Adipocyte (in vitro differentiated cells): Measurements from ENCODE around the gene ALPL.

Experiments used
- DNase-seq: peaks from one replicate; pipeline ENCODE4 v3.0.0-alpha.2; 2015; ENCODE audit warnings: low read depth
- H3K27me3 ChIP-seq: replicated peaks from 2 replicates; pipeline ENCODE4 v1.7.0; 2013; ENCODE audit warnings: mild to moderate bottlenecking, low read length, moderate library complexity; ENCODE audit not compliant: control insufficient read depth, insufficient read depth
- H3K36me3 ChIP-seq: 2 replicates; pipeline ENCODE4 v1.7.0; 2013; ENCODE audit warnings: low read length, mild to moderate bottlenecking, moderate library complexity; ENCODE audit not compliant: control insufficient read depth, insufficient read depth, severe bottlenecking
- H3K4me1 ChIP-seq: 2 replicates; pipeline ENCODE4 v1.7.0; 2013; ENCODE audit warnings: mild to moderate bottlenecking, low read length, moderate library complexity; ENCODE audit not compliant: control insufficient read depth, insufficient read depth
- H3K4me3 ChIP-seq: 2 replicates; pipeline ENCODE4 v1.7.0; 2013; ENCODE audit warnings: mild to moderate bottlenecking, low read length, moderate library complexity
- H3K9ac ChIP-seq: 2 replicates; pipeline ENCODE4 v1.7.0; 2013; ENCODE audit warnings: mild to moderate bottlenecking, low read length, moderate library complexity
- H3K9me3 ChIP-seq: 2 replicates; pipeline ENCODE4 v1.7.0; 2013; ENCODE audit warnings: mild to moderate bottlenecking, low read length, moderate library complexity; ENCODE audit not compliant: control insufficient read depth

The ALPL gene

GRCh38 chr1:21585037-21585436 is 75.8 kb downstream of the ALPL start:
- H3K9me3 ChIP-seq = no peaks in the 10 kb centered on the region
- H3K9ac ChIP-seq = no peak overlapping the region
- DNase-seq = no peak
- peaks cover 23% of the 10 kb centered on the region for H3K4me1 ChIP-seq
- H3K36me3 ChIP-seq = no peaks in the 10 kb centered on the region
- H3K27me3 ChIP-seq = peaks cover 9% of the 10 kb centered on the region
- no peak overlapping the region for H3K4me3 ChIP-seq

DNA sequence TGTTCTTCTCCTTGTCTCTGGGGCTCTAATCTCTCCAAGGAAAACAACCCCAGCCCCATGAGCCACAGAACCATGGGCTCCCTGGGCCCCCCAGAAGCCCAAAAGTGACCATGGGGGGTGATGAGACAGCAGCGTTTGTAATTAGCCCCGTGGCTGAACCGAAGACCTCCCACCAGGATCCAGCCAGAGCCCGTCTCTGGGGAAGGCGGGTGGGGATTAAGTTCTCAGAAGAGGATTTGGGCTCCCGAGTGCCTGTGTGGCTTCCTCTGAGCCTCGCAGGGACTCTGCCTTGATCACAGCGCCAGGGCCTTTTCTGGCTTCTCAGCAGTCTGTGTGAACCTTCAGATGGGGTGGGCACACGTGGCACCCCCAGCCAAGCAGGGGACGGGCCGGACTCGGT is 77.0 kb downstream of the ALPL start:
- H3K9me3 ChIP-seq = no peaks in the 10 kb centered on the region
- no peak overlapping the region for H3K4me3 ChIP-seq
- peaks cover 17% of the 10 kb centered on the region for H3K27me3 ChIP-seq
- H3K36me3 ChIP-seq = no peaks in the 10 kb centered on the region
- peak overlapping the region; percentile 44 for H3K9ac ChIP-seq
- H3K4me1 ChIP-seq = peaks cover 29% of the 10 kb centered on the region
- no peak for DNase-seq

GRCh38 chr1:21586846-21587601 is 77.8 kb downstream of the ALPL start:
- Histone ChIP-seq H3K4me1 (peaks cover 29% of the 10 kb centered on the region), H3K9me3 (no peaks in the 10 kb centered on the region), H3K9ac (peak overlapping the region; percentile 44), H3K27me3 (peaks cover 17% of the 10 kb centered on the region), H3K36me3 (no peaks in the 10 kb centered on the region), H3K4me3 (no peak overlapping the region)
- DNase-seq = peak; percentile 84

- Histone ChIP-seq H3K4me1 (peaks cover 29% of the 10 kb centered on the region), H3K27me3 (peaks cover 17% of the 10 kb centered on the region), H3K4me3 (no peak overlapping the region), H3K9me3 (no peaks in the 10 kb centered on the region), H3K36me3 (no peaks in the 10 kb centered on the region), H3K9ac (no peak overlapping the region)
- no peak for DNase-seq
Measured at GRCh38 chr1:21587602-21587953, 78.4 kb downstream of the ALPL start.

DNA sequence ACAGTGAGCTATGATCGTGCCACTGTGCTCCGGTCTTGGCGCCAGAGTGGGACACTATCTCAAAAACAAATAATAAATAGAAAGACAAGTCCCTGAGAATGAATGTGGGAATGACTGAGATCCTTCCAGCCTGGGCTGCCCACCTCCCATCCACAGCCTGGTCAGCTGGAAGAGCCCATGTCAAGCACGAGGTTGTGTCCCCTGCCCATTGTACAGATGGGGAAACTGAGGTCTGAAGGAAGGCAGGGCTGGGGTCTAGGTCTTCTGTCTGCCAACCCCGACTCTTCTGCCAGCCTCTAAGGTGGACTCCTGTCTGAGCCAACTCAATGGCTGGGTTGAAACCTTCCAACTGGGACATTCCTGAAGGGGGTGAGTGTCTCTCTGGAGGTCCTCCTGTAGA is 80.4 kb downstream of the ALPL start:
- no peak overlapping the region for H3K9ac ChIP-seq
- H3K4me1 ChIP-seq = peaks cover 29% of the 10 kb centered on the region
- no peaks in the 10 kb centered on the region for H3K9me3 ChIP-seq
- no peak for DNase-seq
- peaks cover 11% of the 10 kb centered on the region for H3K27me3 ChIP-seq
- H3K4me3 ChIP-seq = no peak overlapping the region
- H3K36me3 ChIP-seq = no peaks in the 10 kb centered on the region

DNA sequence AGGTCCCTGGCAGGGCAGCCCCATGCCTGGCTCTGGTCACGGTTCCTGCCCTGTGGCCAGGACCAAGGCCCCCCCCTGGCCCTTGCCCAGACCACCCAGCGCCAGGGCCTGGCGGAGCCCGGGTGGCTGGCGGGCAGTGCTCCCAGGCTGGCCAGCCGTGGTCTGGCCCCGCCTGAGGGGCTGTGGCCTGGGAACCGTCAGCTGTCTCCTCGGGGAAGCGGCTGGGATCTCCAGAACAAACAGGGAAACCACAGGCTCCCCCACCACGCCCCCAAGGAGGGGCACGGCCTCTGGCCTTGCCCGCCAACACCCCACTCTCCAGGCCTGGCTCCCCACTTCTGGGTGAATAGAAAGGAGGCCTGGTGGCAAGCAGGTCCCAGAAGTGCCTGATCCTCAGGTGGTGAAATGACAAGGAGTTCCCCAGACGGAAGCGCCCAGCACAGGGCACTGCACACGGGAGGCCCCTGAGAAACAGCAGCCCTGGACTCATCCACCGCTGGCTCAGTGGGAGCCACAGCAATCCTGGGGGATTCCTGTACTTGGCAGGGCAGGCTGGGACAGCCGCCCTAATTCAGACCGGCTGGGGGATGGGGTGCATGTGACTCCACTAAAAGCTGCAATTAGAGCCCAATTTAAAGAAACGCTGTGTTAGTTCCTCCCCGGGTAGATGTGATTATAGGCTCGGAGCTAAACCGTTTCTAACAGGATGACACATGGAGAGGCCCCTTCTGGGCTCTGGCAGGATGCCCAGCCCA is 81.1 kb downstream of the ALPL start:
- no peak for DNase-seq
- Histone ChIP-seq H3K27me3 (peaks cover 11% of the 10 kb centered on the region), H3K9ac (no peak overlapping the region), H3K36me3 (no peaks in the 10 kb centered on the region), H3K4me1 (peaks cover 23% of the 10 kb centered on the region), H3K4me3 (no peak overlapping the region), H3K9me3 (no peaks in the 10 kb centered on the region)

DNA sequence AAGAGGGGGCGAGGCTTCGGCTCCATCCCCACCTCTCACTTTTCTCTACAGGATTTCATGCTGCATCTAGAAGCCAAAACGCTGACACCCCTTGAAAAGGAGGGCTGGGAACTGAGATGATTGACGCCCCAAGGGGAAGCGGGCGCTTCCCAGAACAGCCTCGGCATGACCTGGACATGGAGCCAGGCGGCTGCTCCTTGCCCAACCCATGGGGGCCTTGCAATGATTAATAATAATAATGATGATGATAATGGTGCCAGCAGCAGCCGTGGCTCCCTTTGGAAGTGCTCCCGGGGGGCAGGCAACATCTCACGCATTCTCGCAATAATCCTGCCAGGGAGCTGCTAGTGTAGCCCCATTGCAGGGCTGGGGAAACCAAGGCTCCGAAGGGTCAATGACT is 81.7 kb downstream of the ALPL start:
- Histone ChIP-seq H3K9me3 (no peaks in the 10 kb centered on the region), H3K4me3 (no peak overlapping the region), H3K36me3 (no peaks in the 10 kb centered on the region), H3K4me1 (peaks cover 18% of the 10 kb centered on the region), H3K9ac (no peak overlapping the region), H3K27me3 (peaks cover 11% of the 10 kb centered on the region)
- DNase-seq = no peak

- H3K4me3 ChIP-seq = no peak overlapping the region
- no peaks in the 10 kb centered on the region for H3K9me3 ChIP-seq
- DNase-seq = no peak
- no peak overlapping the region for H3K9ac ChIP-seq
- no peaks in the 10 kb centered on the region for H3K36me3 ChIP-seq
- peaks cover 6% of the 10 kb centered on the region for H3K4me1 ChIP-seq
- H3K27me3 ChIP-seq = peaks cover 11% of the 10 kb centered on the region
Measured at GRCh38 chr1:21592086-21592865, 83.1 kb downstream of the ALPL start.

- no peak overlapping the region for H3K9ac ChIP-seq
- H3K27me3 ChIP-seq = peaks cover 13% of the 10 kb centered on the region
- H3K9me3 ChIP-seq = no peaks in the 10 kb centered on the region
- DNase-seq = no peak
- H3K4me3 ChIP-seq = no peak overlapping the region
- H3K36me3 ChIP-seq = no peaks in the 10 kb centered on the region
- H3K4me1 ChIP-seq = peaks cover 6% of the 10 kb centered on the region
Measured at GRCh38 chr1:21593231-21593630, 84.0 kb downstream of the ALPL start.

DNA sequence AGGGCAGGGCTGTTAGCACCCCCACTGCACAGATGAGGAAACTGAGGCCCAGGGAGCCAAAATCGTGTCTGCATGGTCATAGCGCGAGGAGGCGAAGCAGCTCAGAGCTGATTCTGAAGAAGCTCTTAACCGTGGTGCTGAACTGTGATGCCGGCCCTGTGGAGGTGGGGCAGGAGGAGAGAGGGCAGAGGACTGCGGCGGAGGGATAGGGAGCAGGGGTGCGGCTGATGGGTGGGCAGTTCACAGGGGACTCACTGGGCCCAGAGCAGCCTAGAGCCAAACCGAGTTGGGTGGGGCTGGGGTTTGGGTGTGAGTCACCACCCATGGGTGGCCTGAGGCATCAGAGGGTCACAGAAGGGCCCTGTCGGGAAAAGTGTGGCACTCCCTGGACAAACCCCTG is 85.3 kb downstream of the ALPL start:
- Histone ChIP-seq H3K9ac (no peak overlapping the region), H3K9me3 (no peaks in the 10 kb centered on the region), H3K27me3 (peaks cover 22% of the 10 kb centered on the region), H3K36me3 (no peaks in the 10 kb centered on the region), H3K4me3 (no peak overlapping the region), H3K4me1 (peaks cover 6% of the 10 kb centered on the region)
- peak; percentile 26 for DNase-seq
